HTERT RPE-1 (cell line): ENCODE results near the gene TOGARAM2.
"Not testable (repeated sequence)": the region's sequence is repeated elsewhere in the genome, so short reads cannot be mapped to it uniquely, and the experiment has no call there.

Source experiments
- in situ Hi-C: fragments of 300-500 bp; cut with MboI; formaldehyde crosslinking; loops from 4 replicates; pipeline ENCODE4 v1.14.3; 2020; ENCODE audit warnings: low sequenced_read_pairs

Gene TOGARAM2

DNA sequence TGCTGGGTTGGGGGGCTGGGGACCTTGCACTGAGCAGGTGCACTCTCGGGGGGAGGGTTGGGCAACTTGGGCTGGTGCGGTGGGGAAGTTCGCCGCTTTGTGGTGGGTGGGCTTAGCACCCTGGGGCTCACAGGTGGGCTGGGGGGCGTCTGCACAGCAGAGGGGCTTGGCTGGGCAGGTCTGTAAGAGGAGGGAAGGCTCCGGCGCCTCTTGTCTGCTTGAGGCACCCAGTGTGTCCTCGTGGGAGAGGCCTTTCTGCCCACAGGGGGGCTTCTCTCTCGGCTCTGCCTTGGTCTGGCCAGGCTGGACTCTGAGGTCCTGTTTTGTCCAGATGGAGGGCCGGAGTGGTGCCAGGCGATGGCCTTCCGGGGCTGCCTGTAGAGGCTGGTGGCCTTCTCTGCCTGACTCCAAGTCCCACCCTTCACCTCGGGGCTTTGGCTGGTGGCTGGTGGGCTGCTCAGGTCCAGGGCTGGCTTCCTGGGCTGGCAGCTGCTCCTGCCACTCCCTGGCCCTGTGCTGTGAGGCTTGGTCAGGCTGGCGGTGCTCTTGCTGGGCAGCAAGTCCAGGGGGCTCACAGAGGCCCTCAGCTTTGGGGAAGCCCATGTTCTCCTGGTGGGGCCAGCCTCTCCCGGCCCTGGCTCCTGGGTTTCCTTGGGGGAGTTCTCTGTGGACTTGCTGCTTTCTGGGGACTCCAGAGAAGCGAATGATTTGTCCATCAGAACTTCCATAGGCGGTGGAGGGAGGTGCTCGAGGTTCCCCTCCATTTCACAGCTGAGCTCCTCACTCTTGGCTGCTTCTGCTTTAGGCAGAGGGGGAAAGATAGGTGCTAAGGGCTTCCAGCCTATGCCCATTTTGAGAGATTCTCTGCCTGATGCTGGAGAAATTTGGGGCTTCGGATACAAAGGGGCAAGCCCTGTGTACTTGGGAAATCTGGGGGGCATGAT, 90.2 kb downstream of the TOGARAM2 start:
- in situ Hi-C loops: no loop called here

DNA sequence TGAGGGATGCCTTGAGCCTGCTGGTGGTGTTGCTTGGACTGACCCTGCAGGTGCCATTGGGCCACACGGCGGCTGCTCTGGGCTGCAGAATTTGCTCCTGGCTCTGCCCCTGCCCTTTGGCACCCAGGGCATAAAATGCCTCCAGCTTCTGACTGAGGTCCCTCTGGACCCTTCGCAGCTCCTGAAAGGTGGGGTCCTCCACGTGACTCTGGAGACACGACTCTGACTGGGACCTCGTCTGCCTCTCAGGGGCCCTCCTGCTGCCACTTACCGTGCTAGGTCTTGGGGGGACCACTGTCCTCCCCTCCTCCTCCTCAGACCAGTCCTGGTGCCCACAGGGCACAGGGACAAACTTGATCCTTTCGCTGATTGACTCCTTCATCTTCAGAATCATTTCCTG, 91.2 kb downstream of the TOGARAM2 start:
- in situ Hi-C loops: no loop called here

DNA sequence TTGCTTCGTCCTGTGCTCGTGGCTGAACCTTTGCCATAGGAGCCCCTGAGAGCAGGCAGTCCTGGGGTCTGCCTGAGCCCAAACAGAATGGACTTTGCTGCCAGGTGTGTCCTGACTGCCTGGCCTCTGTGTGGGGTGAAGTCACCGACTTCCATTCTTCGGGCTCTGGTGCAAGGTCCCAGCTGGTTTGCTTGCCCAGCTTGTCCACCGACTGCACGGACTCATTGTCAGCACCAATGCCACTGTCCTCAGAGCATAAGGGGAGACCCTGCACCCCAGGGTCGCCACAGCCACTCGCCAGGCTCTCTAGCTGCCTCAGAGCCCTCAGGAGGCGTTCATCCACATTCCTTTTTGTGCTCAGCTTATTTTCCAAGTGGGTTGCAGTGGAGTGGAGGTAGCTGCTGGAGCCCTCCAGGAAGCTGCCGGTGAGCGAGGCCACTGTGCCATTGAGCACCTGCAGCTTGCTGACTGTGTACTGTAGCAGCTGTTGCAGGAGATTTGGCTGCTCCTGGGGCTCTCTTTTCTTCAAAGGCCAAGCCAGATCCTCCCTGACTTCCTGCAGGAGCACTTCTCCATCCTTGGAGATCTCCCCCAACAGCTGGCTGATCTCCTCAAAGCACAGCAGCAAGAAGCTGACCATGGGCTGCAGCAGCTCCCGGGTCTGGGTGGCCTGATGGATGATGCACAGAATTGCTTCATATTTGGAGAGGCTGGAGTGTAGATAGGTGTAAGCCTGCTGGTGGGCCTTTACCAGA, 92.0 kb downstream of the TOGARAM2 start:
- in situ Hi-C loops: no loop called here

DNA sequence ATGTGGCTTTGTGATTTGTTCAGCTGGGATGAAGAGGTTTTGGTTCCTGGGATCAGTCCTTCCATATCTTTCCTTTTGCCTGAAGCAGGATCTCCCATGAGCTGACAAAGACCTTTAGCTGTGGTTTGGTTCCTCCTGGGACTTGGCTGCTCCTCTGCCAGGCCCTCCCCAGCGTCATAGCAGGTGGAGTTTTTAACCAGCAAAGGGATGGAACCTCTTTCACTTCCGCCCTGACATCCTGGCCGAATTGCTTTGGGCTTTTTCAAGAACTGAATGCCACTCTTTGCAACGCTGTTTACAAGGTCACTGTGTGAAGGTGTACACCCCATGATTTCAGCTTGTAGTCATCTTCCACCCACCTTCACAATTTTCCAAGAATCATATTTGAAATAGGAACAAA, 92.8 kb downstream of the TOGARAM2 start:
- in situ Hi-C loops: no loop called here

DNA sequence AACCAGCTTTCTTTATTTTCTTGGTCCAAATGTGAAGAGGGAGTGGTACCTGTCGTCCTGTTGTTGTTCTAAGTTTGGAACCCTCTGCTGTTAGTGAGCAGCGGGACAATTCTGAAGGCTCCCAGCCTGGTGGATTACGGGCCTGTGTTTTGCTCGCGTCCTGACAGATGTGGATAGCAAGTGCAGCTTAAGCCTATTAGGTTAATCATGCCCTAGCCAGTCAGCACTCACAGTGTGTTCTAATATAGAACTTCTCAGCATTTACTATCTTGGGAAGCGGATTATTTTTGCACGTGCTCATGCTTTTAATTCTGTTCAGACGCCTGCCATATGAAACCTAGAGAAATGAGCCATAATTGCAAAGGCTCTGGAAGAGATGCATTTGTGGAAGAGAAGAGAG, 93.3 kb downstream of the TOGARAM2 start, which contains the start of gene PCARE:
PCARE (minus strand) TSS at position 113 of the 400 bp plus-strand sequence. CDS start 262 bp downstream, outside the sequence.
- in situ Hi-C loops: no loop called here

DNA sequence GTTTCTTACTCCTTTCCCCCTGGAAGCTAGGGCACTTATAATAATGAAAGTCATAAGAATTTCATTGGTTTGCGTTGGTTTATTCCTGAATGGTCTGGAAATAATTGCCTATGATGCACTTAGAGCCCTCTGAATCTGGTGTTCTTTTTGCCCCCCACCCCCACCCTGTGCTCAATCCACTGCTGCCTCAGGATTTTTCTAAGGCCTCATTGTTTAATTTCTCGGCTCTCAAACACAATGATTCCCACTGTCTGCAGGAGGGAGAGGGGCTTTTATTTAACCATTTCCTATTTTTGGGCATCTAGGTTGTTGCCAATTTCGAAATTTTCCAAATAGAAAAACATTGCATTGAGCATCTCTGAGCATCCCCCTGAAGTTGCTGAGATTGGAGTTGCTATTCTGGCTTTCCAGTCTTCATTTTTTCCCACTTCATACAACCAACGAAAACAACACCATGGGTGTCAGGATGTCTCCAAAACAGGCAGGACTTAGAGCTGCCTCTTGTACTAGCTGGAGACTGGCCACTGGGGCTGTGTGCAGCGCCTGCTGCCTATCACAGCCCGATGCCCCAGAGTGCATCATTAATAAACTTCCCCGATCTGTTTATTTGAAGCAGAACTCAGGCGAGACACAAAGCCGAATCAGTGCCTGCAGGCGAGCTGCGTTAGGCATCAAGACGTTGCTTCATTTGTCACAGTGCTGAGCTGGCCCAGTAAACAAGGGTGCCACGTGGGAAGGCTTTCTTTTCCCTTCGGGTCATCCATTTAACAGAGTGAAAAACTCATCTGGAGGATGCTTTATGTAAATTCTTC, 95.0 kb downstream of the TOGARAM2 start:
- in situ Hi-C loops: no loop called here

DNA sequence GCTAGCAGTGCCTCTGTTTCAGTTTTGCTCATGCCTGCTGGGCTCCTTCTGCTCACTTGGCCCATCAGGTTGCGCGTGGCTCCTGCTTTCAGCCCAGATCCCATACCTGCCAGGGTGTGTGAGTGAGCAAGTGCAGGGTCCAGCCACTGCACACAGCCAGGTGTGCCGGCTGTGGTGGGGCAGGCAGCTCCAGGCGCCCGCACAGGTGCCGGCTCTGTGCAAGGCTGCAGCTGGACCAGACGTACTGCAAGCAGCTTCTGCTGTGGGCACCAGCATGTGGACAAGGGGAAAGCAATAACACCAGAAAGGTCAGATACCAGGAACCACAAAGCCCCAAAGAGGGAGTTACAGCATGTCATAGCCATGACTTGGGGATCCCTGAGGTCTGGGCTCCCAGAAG, 98.8 kb downstream of the TOGARAM2 start:
- in situ Hi-C loops: no loop called here

DNA sequence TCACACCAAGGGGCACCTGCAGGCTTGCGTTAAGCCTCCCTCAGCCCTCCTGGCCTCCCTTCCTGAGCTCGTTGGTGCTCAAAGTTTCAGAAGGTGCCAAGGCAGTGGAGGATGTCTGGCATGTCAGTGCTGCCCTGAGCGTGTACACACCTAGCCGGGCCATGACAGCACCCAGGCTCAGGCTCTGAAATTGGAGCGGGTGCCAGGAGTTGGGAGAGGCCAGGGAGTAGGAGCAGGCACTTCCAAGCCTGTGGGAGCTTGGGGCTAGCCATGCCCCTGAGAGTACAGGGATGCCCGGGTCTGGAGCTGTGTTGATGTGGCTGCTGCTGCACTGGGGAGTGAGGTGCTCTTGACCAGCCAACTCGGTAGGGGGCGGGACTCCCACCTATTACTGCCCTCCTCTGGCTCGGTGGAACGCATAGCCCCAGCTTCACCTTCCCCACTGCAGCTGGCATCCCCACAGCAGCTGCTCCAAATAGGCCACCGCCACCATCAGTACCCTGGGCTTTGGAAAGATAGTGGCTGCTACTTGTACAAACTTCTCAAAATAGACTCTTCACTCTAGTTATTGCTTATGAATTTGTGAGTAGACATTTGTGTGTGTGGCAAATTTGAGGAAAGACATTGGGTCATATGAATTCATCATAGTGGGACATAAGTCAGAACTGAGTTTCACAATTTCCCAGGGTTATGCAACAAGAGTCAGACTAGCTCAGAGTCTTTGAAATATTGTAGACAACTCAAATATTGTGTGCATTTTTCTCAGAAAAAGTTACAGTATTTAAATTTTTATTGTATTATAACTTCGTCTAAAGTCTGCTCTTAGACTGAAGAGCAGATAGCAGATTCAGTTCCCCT, 100.0 kb downstream of the TOGARAM2 start:
- in situ Hi-C loops: no loop called here

DNA sequence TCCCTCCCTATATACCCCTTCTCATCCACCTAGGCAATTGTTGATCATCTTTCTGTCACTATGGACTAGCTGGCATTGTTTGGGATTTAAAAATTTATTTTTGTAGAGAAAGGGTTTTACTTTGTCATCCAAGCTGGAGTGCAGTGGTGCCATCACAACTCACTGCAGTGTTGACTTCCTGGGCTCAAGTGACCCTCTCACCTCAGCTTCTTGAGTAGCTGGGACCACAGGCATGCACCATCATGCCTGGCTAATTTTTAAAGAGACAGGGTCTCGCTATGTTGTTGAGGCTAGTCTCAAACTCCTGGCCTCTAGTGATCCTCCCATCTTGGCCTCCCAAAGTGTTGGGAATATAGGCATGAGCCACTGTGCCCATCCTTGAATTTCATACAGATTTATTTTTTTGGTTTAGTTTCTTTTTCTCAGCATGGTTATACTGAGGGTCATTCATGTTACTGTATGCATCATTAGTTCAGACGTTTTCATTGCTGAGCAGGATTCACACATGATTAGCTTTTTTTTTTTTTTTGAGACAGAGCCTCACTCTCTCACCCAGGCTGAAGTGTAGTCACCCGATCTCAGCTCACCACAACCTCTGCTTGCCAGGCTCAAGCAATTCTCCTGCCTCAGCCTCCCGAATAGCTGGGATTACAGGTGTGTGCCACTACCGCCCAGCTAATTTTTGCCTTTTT, 101.9 kb downstream of the TOGARAM2 start:
- in situ Hi-C loops: no loop called here

DNA sequence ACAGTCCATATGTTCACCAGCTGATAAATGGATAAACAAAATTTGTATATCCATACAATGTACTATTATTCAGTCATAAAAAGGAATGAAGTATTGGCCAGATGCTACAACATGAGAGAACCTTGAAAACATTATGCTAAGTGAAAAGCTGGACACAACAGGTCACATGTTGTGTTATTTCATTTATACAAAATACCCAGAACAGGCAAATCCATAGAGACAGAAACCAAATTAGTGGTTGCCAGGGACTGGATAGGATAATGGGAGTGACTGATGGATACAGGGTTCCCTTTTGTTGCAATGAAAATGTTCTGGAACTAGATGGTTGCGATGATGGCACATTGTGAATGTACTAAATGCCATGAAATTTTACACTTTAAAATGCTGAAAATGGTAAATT, 103.5 kb downstream of the TOGARAM2 start:
- in situ Hi-C loops: no loop called here

DNA sequence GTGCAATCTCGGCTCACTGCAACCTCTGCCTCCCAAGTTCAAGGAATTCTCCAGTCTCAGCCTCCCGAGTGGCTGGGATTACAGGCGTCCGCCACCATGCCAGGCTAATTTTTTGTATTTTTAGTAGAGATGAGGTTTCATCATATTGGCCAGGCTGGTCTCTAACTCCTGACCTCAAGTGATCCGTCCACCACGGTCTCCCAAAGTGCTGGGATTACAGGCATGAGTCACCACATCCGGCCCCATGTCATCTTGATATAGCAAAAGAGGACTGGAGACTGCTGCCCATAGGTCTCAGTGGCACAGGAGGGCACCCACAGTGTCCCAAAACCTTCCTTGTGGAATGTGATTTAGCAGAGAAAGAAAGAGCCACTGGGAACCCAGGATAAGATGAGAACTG, 109.2 kb downstream of the TOGARAM2 start:
- in situ Hi-C loops: not testable (repeated sequence)

DNA sequence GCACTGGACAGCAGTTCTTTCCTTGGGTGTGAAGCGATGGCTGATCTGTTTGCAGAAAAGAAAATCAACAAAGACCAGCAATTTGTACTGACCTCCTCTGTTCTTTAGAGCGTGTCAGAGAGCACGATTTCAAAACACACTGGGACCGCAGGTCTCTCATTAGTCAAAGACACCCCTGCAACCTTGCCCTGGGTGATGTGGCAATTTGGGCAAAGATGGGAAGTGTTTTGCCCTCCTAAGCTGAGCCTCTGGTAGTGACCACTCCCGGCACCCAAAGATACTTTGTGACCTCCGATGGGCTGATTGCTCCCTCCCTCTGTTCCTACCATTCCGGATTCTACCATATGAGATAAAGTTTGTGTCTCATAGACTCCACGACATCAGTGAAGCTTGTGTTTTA, 115.9 kb downstream of the TOGARAM2 start:
- in situ Hi-C loops: no loop called here

DNA sequence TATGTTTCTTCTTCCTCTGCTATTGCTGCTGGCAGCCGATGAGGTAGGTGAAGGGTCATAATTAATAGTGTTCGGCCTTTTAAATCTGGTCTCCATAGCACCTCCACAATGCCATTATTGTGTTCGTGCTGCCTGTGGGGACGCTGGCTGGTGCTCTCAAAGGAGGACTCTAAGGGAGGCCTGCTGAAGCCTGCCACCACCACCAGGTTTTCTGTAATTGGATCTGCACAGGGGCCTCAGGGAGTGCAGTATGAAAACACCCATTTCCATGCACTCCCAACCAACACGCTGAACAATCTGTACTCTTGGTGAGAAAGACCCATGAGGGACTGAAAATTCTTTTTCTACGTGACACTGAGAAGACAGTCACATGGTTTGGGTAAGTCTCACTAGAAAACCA, 116.5 kb downstream of the TOGARAM2 start:
- in situ Hi-C loops: no loop called here

DNA sequence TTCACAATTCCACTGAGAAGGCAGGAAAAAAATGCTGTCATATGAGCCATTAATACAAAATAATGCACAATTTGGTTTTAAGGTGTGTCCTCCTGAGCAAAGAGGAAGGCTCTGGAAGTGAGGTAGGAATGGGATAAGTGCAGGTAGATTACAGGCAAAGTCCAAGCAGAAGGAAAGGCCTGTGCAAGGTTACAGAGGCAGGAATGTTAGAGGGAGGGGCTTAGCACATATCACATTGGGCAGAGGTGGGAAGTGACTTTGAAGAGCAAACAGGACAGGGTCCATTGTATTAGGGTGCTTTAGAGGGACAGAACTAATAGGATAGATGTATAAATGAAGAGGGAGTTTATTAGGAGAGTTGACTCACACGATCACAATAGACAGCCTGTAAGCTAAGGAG, 119.5 kb downstream of the TOGARAM2 start:
- in situ Hi-C loops: no loop called here
